ENCODE data around the gene CFAP100.

The CFAP100 gene

DNA sequence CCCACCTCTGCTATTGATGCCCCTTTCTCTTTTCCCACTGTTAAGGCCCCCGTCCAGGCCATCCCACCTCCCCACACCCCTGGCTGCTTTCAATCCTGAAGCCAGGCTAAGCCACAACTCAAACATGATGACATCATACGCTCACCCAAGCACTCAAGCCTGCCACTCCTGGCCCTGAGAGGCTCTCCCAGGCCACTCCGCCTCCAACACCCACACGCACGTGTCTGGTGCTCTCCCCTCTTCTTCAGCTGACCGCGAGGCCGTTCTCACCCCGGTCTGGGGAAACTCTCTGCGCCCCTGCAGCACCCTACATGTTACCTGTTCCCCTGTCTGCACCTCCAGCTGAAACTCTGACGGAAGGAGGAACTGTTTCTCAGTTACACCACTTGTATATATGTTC is 74.8 kb downstream of the CFAP100 start:
- Histone ChIP-seq H3K9me3 (ENCODE audit: insufficient read depth, low read depth, low read length) (no peaks in the 10 kb centered on the region), H3K36me3 (ENCODE audit: insufficient read depth, low read length) (peaks cover 76% of the 10 kb centered on the region), H3K27me3 (ENCODE audit: insufficient read depth, low read length) (no peaks in the 10 kb centered on the region), H3K4me3 (ENCODE audit: low read length) (no peak overlapping the region), H3K4me1 (ENCODE audit: insufficient read depth, low read length) (peaks cover 13% of the 10 kb centered on the region), H3K9ac (ENCODE audit: low read depth, low read length) (no peak overlapping the region), H3K27ac (ENCODE audit: low read depth, low read length) (no peak overlapping the region)
- WGBS, result 96% methylated on average over 11 of the region's 11 CpGs

DNA sequence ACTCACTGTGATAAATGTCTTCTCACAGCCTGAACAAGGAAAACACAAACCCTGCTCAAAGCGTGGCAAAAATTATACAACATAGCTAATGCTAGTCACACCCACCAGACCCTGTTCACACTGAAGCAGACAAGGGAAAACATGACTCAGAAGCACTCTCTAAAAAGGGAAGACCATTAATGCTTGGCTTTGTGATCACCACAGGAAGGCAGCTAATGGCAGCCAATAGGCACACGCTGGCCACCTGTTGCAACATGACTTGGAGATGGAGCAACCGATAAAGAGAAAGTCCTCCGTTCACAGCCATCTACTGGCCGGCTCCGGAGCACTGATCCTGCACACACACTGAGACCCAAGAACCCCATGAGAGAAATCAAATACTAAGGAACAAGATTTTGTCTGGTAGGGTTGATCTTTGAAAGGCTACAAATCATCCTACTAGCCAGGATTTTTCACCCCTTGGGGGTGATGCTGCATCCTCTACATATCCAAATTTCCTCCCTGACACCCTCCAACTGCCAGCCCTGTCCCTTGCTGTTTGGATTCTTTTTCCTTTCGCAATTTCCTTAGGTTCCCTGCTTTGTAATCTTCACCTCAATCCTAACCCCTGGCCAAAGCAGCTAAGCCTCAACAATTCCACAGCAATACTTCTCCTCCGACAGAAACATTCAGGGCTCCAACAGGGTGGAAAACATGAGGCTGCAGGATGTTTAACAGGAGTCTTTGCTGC is 77.7 kb downstream of the CFAP100 start:
- no peak overlapping the region for H3K4me3 ChIP-seq (ENCODE audit: low read length)
- H3K9ac ChIP-seq (ENCODE audit: low read depth, low read length), result no peak overlapping the region
- H3K4me1 ChIP-seq (ENCODE audit: insufficient read depth, low read length), result peaks cover 21% of the 10 kb centered on the region
- WGBS, result 82% methylated on average over 8 of the region's 8 CpGs
- H3K27ac ChIP-seq (ENCODE audit: low read depth, low read length), result no peak overlapping the region
- H3K9me3 ChIP-seq (ENCODE audit: insufficient read depth, low read depth, low read length), result no peaks in the 10 kb centered on the region
- H3K27me3 ChIP-seq (ENCODE audit: insufficient read depth, low read length), result no peaks in the 10 kb centered on the region
- peaks cover 47% of the 10 kb centered on the region for H3K36me3 ChIP-seq (ENCODE audit: insufficient read depth, low read length)

DNA sequence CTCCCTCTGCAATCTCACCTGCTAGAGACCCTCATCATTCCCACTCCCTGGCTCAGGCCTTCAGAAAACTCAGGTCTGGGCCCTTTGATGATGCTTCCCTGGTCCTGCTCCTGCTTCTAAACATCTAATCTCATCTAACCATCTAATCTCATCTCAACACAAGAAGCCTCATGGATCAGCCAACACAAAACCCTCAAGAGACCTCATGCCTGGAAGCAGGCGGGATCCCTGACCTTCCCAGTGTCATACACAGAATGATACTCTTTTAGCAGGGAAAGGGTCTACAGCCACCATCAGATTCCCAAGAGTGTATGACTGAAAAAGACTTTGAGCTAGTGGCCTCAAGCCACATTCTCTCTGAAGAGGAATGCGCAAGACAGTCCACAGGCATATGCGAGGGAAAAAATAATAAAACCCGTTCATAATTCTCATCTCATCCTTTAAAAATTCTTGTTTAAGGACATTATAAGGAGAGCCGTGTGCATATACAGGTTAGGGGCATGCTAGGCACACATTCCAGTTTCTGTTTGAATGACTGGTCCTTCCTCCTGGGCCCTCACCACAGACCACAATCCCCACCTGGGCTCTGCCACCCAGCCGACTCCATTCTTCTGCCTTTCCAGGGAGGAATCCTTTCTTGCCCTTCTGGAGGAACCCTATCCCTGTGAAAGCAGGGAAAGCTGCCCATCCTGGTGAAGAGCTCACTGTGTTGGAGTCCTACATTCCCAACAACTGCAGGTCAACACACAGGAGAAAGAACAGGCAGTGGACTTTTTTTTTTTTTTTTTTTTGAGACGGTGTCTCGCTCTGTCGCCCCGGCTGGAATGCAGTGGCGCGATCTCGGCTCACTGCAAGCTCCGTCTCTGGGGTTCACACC is 78.8 kb downstream of the CFAP100 start:
- H3K27ac ChIP-seq (ENCODE audit: low read depth, low read length), result no peak overlapping the region
- peaks cover 21% of the 10 kb centered on the region for H3K4me1 ChIP-seq (ENCODE audit: insufficient read depth, low read length)
- WGBS, result 92% methylated on average over 14 of the region's 14 CpGs
- H3K9ac ChIP-seq (ENCODE audit: low read depth, low read length), result no peak overlapping the region
- 0 out of 2 replicates have a peak overlapping the region, but pooled peaks have one; percentile 1 for H3K4me3 ChIP-seq (ENCODE audit: low read length)
- no peaks in the 10 kb centered on the region for H3K27me3 ChIP-seq (ENCODE audit: insufficient read depth, low read length)
- no peaks in the 10 kb centered on the region for H3K9me3 ChIP-seq (ENCODE audit: insufficient read depth, low read depth, low read length)
- H3K36me3 ChIP-seq (ENCODE audit: insufficient read depth, low read length), result peaks cover 36% of the 10 kb centered on the region

DNA sequence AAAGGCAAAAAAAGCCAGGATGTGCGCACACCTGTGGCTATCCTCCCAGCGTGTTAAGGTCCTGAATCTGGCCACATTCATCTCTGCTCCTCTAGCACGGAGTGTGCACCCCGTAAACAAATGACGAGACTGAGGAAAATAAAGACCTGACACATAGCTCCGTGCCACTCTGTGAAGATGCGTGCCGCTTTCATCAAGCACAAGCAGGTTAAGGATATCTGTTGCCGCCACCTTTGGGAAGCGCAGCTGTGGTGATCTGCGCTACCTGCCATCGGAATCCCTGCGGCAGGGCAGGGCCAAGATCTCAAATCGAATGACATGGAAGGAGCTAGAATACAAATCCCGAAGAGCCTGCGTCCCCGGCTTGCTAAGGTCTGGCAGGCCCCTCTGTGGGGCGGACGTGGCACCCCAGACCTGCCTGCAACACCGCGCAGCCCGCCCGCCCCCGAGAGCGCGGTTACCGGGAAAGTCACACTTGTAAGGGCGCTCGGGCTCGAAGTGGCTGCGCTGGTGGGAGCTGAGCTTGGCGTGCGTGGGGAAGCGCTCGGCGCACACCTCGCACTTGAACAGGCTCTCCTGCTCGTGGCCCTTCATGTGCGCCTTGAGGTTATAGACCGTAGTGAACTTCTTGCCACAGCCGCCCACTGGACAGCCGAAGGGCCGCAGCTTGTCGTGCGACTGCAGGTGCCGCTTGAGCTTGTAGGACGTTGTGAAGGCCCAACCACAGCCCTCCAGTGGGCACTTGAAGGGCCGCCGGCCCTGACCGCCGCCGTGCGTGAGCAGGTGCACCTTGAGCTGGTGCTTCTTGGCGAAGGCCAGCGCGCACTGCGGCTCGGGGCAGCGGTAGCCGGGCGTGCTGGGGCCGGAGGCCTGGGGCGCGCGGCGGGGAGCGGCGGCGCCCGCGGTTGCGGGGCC is 80.0 kb downstream of the CFAP100 start:
- peaks cover 21% of the 10 kb centered on the region for H3K4me1 ChIP-seq (ENCODE audit: insufficient read depth, low read length)
- 6% methylated on average over 72 of the region's 72 CpGs for WGBS
- no peaks in the 10 kb centered on the region for H3K9me3 ChIP-seq (ENCODE audit: insufficient read depth, low read depth, low read length)
- H3K36me3 ChIP-seq (ENCODE audit: insufficient read depth, low read length), result peaks cover 24% of the 10 kb centered on the region
- H3K4me3 ChIP-seq (ENCODE audit: low read length), result peak overlapping the region; percentile 87
- peak overlapping the region; percentile 92 for H3K9ac ChIP-seq (ENCODE audit: low read depth, low read length)
- no peaks in the 10 kb centered on the region for H3K27me3 ChIP-seq (ENCODE audit: insufficient read depth, low read length)
- peak overlapping the region; percentile 89; the same call in 1 of the 2 replicates for H3K27ac ChIP-seq (ENCODE audit: low read depth, low read length)

DNA sequence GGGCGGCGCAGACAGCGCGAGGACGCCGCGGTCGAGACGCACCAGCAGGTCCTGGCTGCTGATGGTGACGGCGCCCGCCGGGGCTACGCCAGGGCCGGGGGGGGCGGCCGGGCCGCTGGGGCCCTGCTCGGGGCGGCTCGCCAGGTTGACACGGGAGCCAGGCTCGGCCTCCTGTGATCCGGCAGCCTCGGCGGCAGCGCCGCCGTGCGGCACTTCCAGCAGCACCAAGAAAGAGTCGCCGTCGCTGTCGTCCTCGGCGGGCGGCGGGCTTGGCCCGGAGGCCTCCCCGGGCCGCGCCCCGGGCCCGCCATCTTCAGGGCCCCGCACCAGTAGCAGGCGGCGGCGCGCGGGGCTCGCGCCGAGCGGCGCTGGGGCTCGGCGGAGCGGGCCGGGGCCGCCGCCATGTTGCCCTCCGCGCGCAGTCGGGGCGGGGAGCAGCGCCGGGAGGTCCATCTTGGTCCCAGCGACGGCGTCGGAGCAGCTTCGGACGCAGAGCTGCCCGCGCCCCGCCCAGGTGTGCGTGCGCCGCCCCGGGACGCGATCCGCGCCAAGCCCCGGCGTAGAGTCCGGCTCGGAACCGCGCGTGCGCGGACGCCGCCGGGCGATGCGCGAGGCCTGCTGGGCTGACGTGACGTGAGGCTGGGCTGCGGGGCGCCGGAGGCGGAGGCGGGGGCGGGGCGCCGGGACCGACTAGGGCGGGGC is 80.9 kb downstream of the CFAP100 start, which contains the start of gene ZXDC:
Gene ZXDC, minus strand, starts transcription at position 479 of the 702 bp plus-strand sequence. Its CDS starts 26 bp downstream, at position 453.
- peaks cover 15% of the 10 kb centered on the region for H3K36me3 ChIP-seq (ENCODE audit: insufficient read depth, low read length)
- WGBS, result under 1% methylated on average over 112 of the region's 112 CpGs
- H3K27ac ChIP-seq (ENCODE audit: low read depth, low read length), result peak within 1 kb of the TSS; percentile 89; the same call in 1 of the 2 replicates
- peak within 1 kb of the TSS; percentile 92 for H3K9ac ChIP-seq (ENCODE audit: low read depth, low read length)
- H3K4me3 ChIP-seq (ENCODE audit: low read length), result peak within 1 kb of the TSS; percentile 87
- peaks cover 21% of the 10 kb centered on the region for H3K4me1 ChIP-seq (ENCODE audit: insufficient read depth, low read length)
- no peaks in the 10 kb centered on the region for H3K27me3 ChIP-seq (ENCODE audit: insufficient read depth, low read length)
- H3K9me3 ChIP-seq (ENCODE audit: insufficient read depth, low read depth, low read length), result no peaks in the 10 kb centered on the region

DNA sequence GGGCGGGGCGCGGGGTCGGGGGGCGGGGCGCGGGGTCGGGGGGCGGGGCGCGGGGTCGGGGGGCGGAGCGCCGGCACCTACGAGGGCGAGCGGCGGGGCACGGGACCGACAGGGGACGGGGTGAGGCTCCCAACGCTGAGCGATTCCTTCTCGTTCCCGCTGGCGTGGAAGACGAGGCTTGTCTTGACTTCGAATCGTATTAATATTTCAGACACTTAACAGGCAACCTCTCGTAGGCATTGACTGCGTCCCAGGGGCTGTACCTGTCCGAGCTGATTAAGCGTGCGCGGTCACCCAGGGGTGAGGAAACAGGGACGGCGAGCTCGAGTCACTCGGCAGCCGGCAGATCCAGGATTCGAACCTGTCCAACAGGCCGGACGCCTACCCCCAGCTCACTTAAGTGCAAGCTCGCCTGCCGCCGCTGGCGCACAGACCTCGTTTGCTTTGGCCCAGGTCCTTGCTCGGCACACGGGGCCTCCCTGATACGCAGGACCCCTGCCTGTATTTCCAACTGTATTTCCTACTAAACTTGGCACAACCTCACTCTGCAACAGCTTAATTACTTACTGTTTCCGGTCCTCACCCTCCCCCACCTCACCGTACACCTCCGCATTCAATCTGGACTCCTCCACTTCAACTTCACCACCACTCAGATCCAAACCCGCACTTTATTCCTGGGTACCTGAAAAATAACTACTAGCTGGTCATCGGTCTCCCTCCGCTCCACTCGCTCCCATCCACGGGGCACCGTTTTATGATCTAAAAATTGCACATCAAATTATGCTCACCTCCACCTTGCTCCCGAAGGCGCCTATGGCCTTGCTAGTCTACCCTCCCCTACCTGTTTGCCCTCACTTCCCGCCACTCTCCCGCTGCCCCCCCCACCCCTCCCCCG is 81.7 kb downstream of the CFAP100 start:
- peaks cover 21% of the 10 kb centered on the region for H3K4me1 ChIP-seq (ENCODE audit: insufficient read depth, low read length)
- no peaks in the 10 kb centered on the region for H3K27me3 ChIP-seq (ENCODE audit: insufficient read depth, low read length)
- H3K36me3 ChIP-seq (ENCODE audit: insufficient read depth, low read length), result peaks cover 7% of the 10 kb centered on the region
- peak overlapping the region; percentile 77 for H3K4me3 ChIP-seq (ENCODE audit: low read length)
- 19% methylated on average over 61 of the region's 66 CpGs for WGBS
- H3K9ac ChIP-seq (ENCODE audit: low read depth, low read length), result peak overlapping the region; percentile 66
- H3K27ac ChIP-seq (ENCODE audit: low read depth, low read length), result peak overlapping the region; percentile 73; the same call in 1 of the 2 replicates
- no peaks in the 10 kb centered on the region for H3K9me3 ChIP-seq (ENCODE audit: insufficient read depth, low read depth, low read length)

DNA sequence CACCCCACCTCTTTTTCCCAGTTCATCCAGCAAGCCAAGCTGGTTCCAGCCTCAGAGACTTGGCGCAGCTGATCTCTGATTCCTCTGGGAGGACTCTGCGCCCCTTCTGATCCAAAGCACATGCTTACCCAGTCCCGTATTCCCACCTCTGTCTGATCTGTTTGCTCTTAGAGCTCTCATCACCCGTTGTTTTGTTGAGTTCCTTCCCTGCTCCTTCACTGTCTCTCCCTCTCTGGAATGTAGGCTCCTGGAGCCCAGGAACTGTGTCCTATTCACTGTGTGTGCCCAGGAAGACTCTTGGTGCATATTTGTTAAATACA is 82.3 kb downstream of the CFAP100 start:
- Histone ChIP-seq H3K4me3 (ENCODE audit: low read length) (0 out of 2 replicates have a peak overlapping the region, but pooled peaks have one; percentile 77), H3K9me3 (ENCODE audit: insufficient read depth, low read depth, low read length) (no peaks in the 10 kb centered on the region), H3K9ac (ENCODE audit: low read depth, low read length) (no peak overlapping the region), H3K36me3 (ENCODE audit: insufficient read depth, low read length) (peaks cover under 1% of the 10 kb centered on the region; the same call in 1 of the 2 replicates), H3K4me1 (ENCODE audit: insufficient read depth, low read length) (peaks cover 21% of the 10 kb centered on the region), H3K27me3 (ENCODE audit: insufficient read depth, low read length) (no peaks in the 10 kb centered on the region), H3K27ac (ENCODE audit: low read depth, low read length) (no peak overlapping the region)
- 66% methylated on average over 4 of the region's 4 CpGs for WGBS

DNA sequence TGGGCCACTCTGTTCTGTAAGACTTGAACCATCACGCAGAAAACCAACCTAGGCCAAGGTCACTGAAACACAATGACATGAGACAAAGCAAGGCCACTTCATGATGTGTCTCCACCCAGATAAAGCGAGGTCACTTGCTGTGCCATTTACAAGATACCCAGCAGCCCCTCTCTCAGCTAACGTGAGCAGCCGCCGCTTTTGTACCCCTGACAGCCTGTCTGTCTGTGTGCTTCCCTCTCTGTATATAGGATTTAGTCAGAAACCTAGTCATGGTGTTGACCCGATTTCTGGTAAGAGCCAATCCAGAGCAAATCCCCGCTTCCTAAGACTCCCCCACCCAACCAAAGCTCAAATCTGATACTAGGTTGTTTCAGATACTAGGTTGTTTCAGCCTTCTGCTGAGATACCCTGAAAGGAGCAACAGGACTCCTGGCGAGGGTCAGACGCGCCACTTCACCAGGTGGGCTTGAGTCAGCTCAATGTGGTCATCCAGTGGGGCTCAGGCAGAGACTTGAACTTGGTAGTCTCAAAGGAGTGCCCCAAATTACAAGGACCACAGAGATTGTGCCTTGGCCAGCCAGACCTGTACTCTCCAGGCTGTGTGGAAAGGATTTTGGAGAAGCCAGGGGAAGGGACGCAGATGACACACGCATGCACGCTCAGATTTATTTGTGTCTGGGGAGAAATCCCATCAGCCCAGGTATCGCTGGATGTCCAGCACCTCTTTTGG is 84.0 kb downstream of the CFAP100 start:
- WGBS, result 95% methylated on average over 13 of the region's 14 CpGs

DNA sequence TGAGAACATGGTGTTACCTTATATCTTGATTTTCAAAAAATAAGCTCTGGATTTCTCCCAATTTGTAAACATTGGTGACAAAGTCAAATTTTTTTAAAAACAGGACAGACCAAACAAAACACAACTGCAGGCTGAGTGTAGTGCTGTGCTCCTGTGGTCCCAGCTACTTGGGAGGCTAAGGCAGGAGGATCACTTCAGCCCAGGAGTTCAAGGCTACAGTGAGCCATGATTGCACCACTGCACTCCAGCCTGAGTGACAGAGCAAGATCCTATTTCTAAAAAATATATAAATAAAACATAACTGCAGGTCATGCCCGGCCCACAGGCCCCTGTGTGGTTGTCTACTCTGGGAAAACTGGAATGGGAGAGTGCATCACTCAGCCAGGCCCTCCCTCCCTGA is 84.9 kb downstream of the CFAP100 start:
- Histone ChIP-seq H3K27me3 (ENCODE audit: insufficient read depth, low read length) (no peaks in the 10 kb centered on the region), H3K4me3 (ENCODE audit: low read length) (no peak overlapping the region)
- 79% methylated on average over 1 of the region's 1 CpG for WGBS

More for the DNA sequence above, 84.0 kb downstream of the CFAP100 start:
- H3K36me3 ChIP-seq (ENCODE audit: insufficient read depth, low read length), result no peaks in the 10 kb centered on the region
- no peak overlapping the region for H3K9ac ChIP-seq (ENCODE audit: low read depth, low read length)
- no peaks in the 10 kb centered on the region for H3K27me3 ChIP-seq (ENCODE audit: insufficient read depth, low read length)
- no peak overlapping the region for H3K27ac ChIP-seq (ENCODE audit: low read depth, low read length)
- no peak overlapping the region for H3K4me3 ChIP-seq (ENCODE audit: low read length)
- H3K9me3 ChIP-seq (ENCODE audit: insufficient read depth, low read depth, low read length), result no peaks in the 10 kb centered on the region
- H3K4me1 ChIP-seq (ENCODE audit: insufficient read depth, low read length), result peaks cover 12% of the 10 kb centered on the region

More for the DNA sequence above, 84.9 kb downstream of the CFAP100 start:
- H3K36me3 ChIP-seq (ENCODE audit: insufficient read depth, low read length), result no peaks in the 10 kb centered on the region
- H3K9me3 ChIP-seq (ENCODE audit: insufficient read depth, low read depth, low read length), result no peaks in the 10 kb centered on the region
- H3K4me1 ChIP-seq (ENCODE audit: insufficient read depth, low read length), result peaks cover 14% of the 10 kb centered on the region
- H3K27ac ChIP-seq (ENCODE audit: low read depth, low read length), result no peak overlapping the region
- no peak overlapping the region for H3K9ac ChIP-seq (ENCODE audit: low read depth, low read length)

Data from HUES64 (cell line).